A673 (cell line): ENCODE data around the gene MAMDC2. TPM values are rescaled to one million over a fixed set of nuclear protein-coding genes. Genes with fewer than 3 reads are reported as not detected.

Source experiments
- BruUV-seq: library from RNA; stranded (reverse); fragments of 400-500 nt; replicated peaks from 2 replicates; lab custom pipeline; 2021; lab: Mats Ljungman, UMichigan
- CTCF ChIA-PET: fragments of 300-600 bp; sonication (Branson Sonifier 250); formaldehyde crosslinking; loops from one replicate; lab custom pipeline; 2022; ENCODE audit warnings: antibody characterized with exemption; lab: Charles Lee
- POLR2A ChIA-PET: fragments of 300-600 bp; sonication (Branson Sonifier 250); formaldehyde crosslinking; loops from one replicate; lab custom pipeline; 2022; ENCODE audit warnings: antibody characterized with exemption; ENCODE audit not compliant: low non-redundant PET; lab: Charles Lee
- DNase-seq: peaks from one replicate; pipeline ENCODE4 v3.0.0-alpha.2; 2015; ENCODE audit warnings: low spot score
- H3K27ac ChIP-seq: fragments of 200-600 bp; sonication (generic); 2 replicates; pipeline ENCODE4 v1.5.1; 2016; ENCODE audit warnings: mixed run types, low read depth, mild to moderate bottlenecking, mixed read lengths, antibody characterized with exemption, low read length; ENCODE audit not compliant: poor library complexity, severe bottlenecking
- H3K27me3 ChIP-seq: fragments of 200-600 bp; sonication (generic); replicated peaks from 2 replicates; pipeline ENCODE4 v1.6.1; 2017; ENCODE audit warnings: mixed run types, low read depth, mild to moderate bottlenecking, mixed read lengths, antibody characterized with exemption, low read length; ENCODE audit not compliant: insufficient read depth, poor library complexity
- H3K36me3 ChIP-seq: fragments of 200-600 bp; sonication (generic); 2 replicates; pipeline ENCODE4 v1.6.1; 2016; ENCODE audit warnings: mixed run types, mild to moderate bottlenecking, mixed read lengths, antibody characterized with exemption, low read length; ENCODE audit not compliant: insufficient read depth, poor library complexity, severe bottlenecking
- H3K4me1 ChIP-seq: fragments of 200-600 bp; sonication (generic); 2 replicates; pipeline ENCODE4 v1.6.1; 2017; ENCODE audit warnings: mixed run types, mild to moderate bottlenecking, mixed read lengths, antibody characterized with exemption, low read length; ENCODE audit not compliant: insufficient read depth, poor library complexity, severe bottlenecking
- H3K4me3 ChIP-seq: fragments of 200-600 bp; sonication (generic); 2 replicates; pipeline ENCODE4 v1.5.1; 2016; ENCODE audit warnings: low read depth, mixed run types, mild to moderate bottlenecking, mixed read lengths, low read length; ENCODE audit not compliant: poor library complexity, severe bottlenecking
- H3K9me3 ChIP-seq: fragments of 200-600 bp; sonication (generic); 2 replicates; pipeline ENCODE4 v1.6.1; 2016; ENCODE audit warnings: mixed run types, low read depth, mild to moderate bottlenecking, mixed read lengths, antibody characterized with exemption, low read length; ENCODE audit not compliant: poor library complexity, severe bottlenecking
- CTCF ChIP-seq: fragments of 300-800, 200-600 bp; sonication (generic); conservative IDR thresholded peaks from 2 replicates; pipeline ENCODE4 v1.5.1; 2017; ENCODE audit warnings: low read depth, mild to moderate bottlenecking, antibody characterized with exemption, low read length, moderate library complexity, mixed read lengths
- EZH2 ChIP-seq: fragments of 200-600 bp; sonication (generic); IDR thresholded peaks from 2 replicates; pipeline ENCODE4 v1.6.1; 2017; ENCODE audit warnings: borderline replicate concordance, low read depth, mild to moderate bottlenecking, mixed read lengths, antibody characterized with exemption, low read length; ENCODE audit not compliant: poor library complexity, severe bottlenecking
- intact Hi-C: fragments of 100-400 bp; cut with micrococcal nuclease; formaldehyde crosslinking; loops from one replicate; pipeline ENCODE4 v1.10.0; 2022; ENCODE audit not compliant: unreplicated experiment
- total RNA-seq: library from RNA; stranded (reverse); gene quantifications from 2 replicates; pipeline ENCODE4 v1.2.3, GENCODE V29; 2021

MAMDC2 gene
- total RNA-seq, 1 experiment from 2014 or later, result not detected

- CTCF ChIA-PET, result no interaction called here
- Histone ChIP-seq H3K9me3 (no peaks in the 10 kb centered on the region), H3K36me3 (no peaks in the 10 kb centered on the region), H3K4me3 (no peak overlapping the region), H3K27ac (no peak overlapping the region), H3K4me1 (no peaks in the 10 kb centered on the region), H3K27me3 (peaks cover 40% of the 10 kb centered on the region)
- TF ChIP-seq EZH2 (no peak), CTCF (no peak)
- no TSS peak for BruUV-seq
- intact Hi-C loops, result no loop called here
- POLR2A ChIA-PET, result no interaction called here
- no peak for DNase-seq
Measured at GRCh38 chr9:70058569-70059116, 15.0 kb downstream of the MAMDC2 start.

GRCh38 chr9:70060148-70060882, 16.7 kb downstream of the MAMDC2 start:
- Histone ChIP-seq H3K9me3 (no peaks in the 10 kb centered on the region), H3K27me3 (peaks cover 40% of the 10 kb centered on the region), H3K36me3 (no peaks in the 10 kb centered on the region), H3K27ac (no peak overlapping the region), H3K4me3 (no peak overlapping the region), H3K4me1 (no peaks in the 10 kb centered on the region)
- no peak for DNase-seq
- no peak for TF ChIP-seq EZH2
- TF ChIP-seq CTCF, result no peak
- ChIA-PET POLR2A (no interaction called here), CTCF (no interaction called here)
- BruUV-seq, result no TSS peak
- intact Hi-C loops, result loop anchor here (5.0 kb wide), 1 partner anchor 37 kb away; no protein-coding TSS in a partner anchor

GRCh38 chr9:70060883-70061507, 17.3 kb downstream of the MAMDC2 start:
- Histone ChIP-seq H3K9me3 (no peaks in the 10 kb centered on the region), H3K4me1 (no peaks in the 10 kb centered on the region), H3K36me3 (no peaks in the 10 kb centered on the region), H3K27me3 (peaks cover 43% of the 10 kb centered on the region), H3K27ac (no peak overlapping the region), H3K4me3 (no peak overlapping the region)
- intact Hi-C loops, result loop anchor here (5.0 kb wide), 1 partner anchor 36 kb away; no protein-coding TSS in a partner anchor
- CTCF ChIA-PET, result no interaction called here
- no peak for DNase-seq
- no peak for TF ChIP-seq CTCF
- TF ChIP-seq EZH2, result no peak
- POLR2A ChIA-PET, result no interaction called here
- BruUV-seq, result no TSS peak
